Measurements from ENCODE around the gene AGMO.

DNA sequence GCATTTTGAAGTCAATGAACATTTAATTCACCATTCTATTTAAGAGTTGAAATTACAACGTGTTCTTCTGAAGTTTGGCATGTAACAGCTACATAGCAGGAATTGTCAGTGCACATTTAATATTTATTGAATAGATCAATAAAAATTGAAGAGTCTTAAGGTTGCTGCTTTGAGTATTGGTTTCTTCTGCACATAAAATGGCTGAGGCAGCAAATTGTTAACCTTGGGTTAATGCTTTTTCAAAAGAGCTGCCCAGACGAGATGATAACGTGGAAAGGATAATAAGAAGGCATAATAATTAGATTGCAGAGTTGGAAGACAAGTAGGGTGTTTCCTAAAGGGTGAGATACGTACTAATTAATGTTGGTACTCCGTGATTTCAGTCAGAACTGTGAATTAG is 203.7 kb downstream of the AGMO start:
- TF ChIP-seq, protein P1, sequence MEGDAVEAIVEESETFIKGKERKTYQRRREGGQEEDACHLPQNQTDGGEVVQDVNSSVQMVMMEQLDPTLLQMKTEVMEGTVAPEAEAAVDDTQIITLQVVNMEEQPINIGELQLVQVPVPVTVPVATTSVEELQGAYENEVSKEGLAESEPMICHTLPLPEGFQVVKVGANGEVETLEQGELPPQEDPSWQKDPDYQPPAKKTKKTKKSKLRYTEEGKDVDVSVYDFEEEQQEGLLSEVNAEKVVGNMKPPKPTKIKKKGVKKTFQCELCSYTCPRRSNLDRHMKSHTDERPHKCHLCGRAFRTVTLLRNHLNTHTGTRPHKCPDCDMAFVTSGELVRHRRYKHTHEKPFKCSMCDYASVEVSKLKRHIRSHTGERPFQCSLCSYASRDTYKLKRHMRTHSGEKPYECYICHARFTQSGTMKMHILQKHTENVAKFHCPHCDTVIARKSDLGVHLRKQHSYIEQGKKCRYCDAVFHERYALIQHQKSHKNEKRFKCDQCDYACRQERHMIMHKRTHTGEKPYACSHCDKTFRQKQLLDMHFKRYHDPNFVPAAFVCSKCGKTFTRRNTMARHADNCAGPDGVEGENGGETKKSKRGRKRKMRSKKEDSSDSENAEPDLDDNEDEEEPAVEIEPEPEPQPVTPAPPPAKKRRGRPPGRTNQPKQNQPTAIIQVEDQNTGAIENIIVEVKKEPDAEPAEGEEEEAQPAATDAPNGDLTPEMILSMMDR (IDR thresholded peaks at IDR 0.05; ENCODE audit: insufficient read depth, low read depth, low read length), result no peak
- TF ChIP-seq EZH2 (IDR thresholded peaks at IDR 0.05; ENCODE audit: insufficient read depth, low read length), result no peak
